ENCODE measurements around the gene SULT4A1. TPM values are rescaled to one million over a fixed set of nuclear protein-coding genes. Genes with fewer than 3 reads are reported as not detected.
"Not testable (repeated sequence)": the region's sequence is repeated elsewhere in the genome, so short reads cannot be mapped to it uniquely, and the experiment has no call there.

Gene SULT4A1
- polyA plus RNA-seq, 1 experiment, result 0.39 TPM

DNA sequence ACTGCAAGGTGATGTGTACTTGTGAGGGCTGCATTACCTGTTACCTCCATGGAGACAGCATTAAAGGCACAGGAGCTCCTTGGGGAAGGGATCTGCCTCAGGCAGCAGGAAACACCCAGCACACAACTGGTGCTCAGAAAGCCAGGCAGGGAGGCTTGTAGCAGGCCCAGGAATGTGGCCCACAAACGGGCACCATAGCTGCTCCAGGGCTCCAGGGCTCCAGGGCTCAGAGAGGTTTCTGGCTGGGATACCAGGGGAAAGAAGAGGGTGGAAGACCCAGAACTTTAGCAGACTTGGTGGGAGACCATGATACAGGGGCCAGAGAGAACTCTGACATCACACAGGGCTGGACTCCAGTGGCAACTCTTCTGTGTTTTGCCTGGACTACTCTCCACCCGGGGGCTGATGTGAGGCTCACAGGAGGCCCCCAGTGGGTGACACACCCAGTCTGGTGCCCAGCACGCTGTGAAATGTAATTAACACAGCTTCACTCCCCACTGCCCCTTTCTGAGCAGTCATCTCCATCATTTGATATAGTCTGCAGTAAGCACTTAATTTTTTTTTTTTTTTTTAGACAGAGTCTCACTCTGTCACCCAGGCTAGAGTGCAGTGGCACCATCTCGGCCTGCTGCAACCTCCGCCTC lies 14.7 kb upstream of the SULT4A1 start:
- Histone ChIP-seq H3K36me3 (ENCODE audit: control insufficient read depth, insufficient read depth, low read length) (no peaks in the 10 kb centered on the region), H3K27me3 (ENCODE audit: control insufficient read depth, insufficient read depth, low read length) (peaks cover 10% of the 10 kb centered on the region), H3K4me3 (ENCODE audit: low read depth, low read length) (no peak overlapping the region)
- DNase-seq (ENCODE audit: low read depth), result no peak
- TF ChIP-seq, protein P1, sequence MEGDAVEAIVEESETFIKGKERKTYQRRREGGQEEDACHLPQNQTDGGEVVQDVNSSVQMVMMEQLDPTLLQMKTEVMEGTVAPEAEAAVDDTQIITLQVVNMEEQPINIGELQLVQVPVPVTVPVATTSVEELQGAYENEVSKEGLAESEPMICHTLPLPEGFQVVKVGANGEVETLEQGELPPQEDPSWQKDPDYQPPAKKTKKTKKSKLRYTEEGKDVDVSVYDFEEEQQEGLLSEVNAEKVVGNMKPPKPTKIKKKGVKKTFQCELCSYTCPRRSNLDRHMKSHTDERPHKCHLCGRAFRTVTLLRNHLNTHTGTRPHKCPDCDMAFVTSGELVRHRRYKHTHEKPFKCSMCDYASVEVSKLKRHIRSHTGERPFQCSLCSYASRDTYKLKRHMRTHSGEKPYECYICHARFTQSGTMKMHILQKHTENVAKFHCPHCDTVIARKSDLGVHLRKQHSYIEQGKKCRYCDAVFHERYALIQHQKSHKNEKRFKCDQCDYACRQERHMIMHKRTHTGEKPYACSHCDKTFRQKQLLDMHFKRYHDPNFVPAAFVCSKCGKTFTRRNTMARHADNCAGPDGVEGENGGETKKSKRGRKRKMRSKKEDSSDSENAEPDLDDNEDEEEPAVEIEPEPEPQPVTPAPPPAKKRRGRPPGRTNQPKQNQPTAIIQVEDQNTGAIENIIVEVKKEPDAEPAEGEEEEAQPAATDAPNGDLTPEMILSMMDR (IDR thresholded peaks at IDR 0.05; ENCODE audit: insufficient read depth, low read depth, low read length), result no peak
- ChIA-PET POLR2A (no interaction called here), CTCF (interaction anchor here (0.6 to 2.6 kb wide), 4 partner anchors 8 to 754 kb away, joined by 3 to 23 read pairs (median 3); no protein-coding TSS in a partner anchor)

DNA sequence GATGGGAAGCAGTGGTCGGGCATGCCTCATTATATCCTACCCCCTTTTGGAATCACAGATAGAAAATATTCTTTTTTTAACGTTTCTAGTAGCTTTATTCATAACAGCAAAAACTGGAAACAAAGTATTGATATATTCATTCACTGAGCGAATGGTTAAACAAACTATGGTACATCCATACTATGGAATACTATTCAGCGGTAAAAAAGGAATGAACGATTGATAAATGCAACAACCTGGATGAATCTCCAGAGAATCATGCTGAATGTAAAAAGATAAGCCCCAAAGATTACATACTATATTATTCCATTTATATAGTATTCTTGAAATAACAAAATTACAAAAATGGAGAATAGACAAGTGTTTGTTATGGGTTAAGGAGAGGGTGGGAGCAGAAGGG lies 7.5 kb upstream of the SULT4A1 start:
- TF ChIP-seq, protein P1 (IDR thresholded peaks at IDR 0.05; ENCODE audit: insufficient read depth, low read depth, low read length), result no peak
- DNase-seq (ENCODE audit: low read depth), result no peak
- H3K27me3 ChIP-seq (ENCODE audit: control insufficient read depth, insufficient read depth, low read length), result no peaks in the 10 kb centered on the region
- H3K4me3 ChIP-seq (ENCODE audit: low read depth, low read length), result no peak overlapping the region
- H3K36me3 ChIP-seq (ENCODE audit: control insufficient read depth, insufficient read depth, low read length), result no peaks in the 10 kb centered on the region
- ChIA-PET POLR2A (no interaction called here), CTCF (interaction anchor here (2.1 kb wide), 1 partner anchor 14 kb away, joined by 13 read pairs; no protein-coding TSS in a partner anchor)

- CTCF ChIA-PET, result interaction anchor here (2.2 to 2.5 kb wide), 2 partner anchors 14 to 16 kb away, joined by 7 to 11 read pairs; no protein-coding TSS in a partner anchor
- H3K4me3 ChIP-seq (ENCODE audit: low read depth, low read length); H3K36me3 ChIP-seq (ENCODE audit: control insufficient read depth, insufficient read depth, low read length); DNase-seq (ENCODE audit: low read depth); POLR2A ChIA-PET; H3K27me3 ChIP-seq (ENCODE audit: control insufficient read depth, insufficient read depth, low read length): not testable (repeated sequence)
These were observed 6.7 kb upstream of the SULT4A1 start for GRCh38 chr22:43869001-43869400.

GRCh38 chr22:43867839-43868635 lies 5.7 kb upstream of the SULT4A1 start:
- Histone ChIP-seq H3K36me3 (ENCODE audit: control insufficient read depth, insufficient read depth, low read length) (no peaks in the 10 kb centered on the region), H3K4me3 (ENCODE audit: low read depth, low read length) (no peak overlapping the region), H3K27me3 (ENCODE audit: control insufficient read depth, insufficient read depth, low read length) (no peaks in the 10 kb centered on the region; the same call in 1 of the 2 replicates)
- TF ChIP-seq, protein P1 (IDR thresholded peaks at IDR 0.05; ENCODE audit: insufficient read depth, low read depth, low read length), result no peak
- ChIA-PET POLR2A (no interaction called here), CTCF (interaction anchor here (1.1 to 2.5 kb wide), 4 partner anchors 15 to 22 kb away, joined by 4 to 11 read pairs (median 6); no protein-coding TSS in a partner anchor)
- DNase-seq (ENCODE audit: low read depth), result no peak

GRCh38 chr22:43862882-43863202 lies 529 bp upstream of the SULT4A1 start:
- ChIA-PET CTCF (interaction anchor here (0.7 to 1.6 kb wide), 2 partner anchors 22 to 603 kb away, joined by 3 to 5 read pairs; no protein-coding TSS in a partner anchor), POLR2A (no interaction called here)
- Histone ChIP-seq H3K4me3 (ENCODE audit: low read depth, low read length) (no peak overlapping the region), H3K27me3 (ENCODE audit: control insufficient read depth, insufficient read depth, low read length) (peaks cover 5% of the 10 kb centered on the region), H3K36me3 (ENCODE audit: control insufficient read depth, insufficient read depth, low read length) (no peaks in the 10 kb centered on the region)
- DNase-seq (ENCODE audit: low read depth), result no peak
- TF ChIP-seq, protein P1 (IDR thresholded peaks at IDR 0.05; ENCODE audit: insufficient read depth, low read depth, low read length), result no peak

Data from BJ (cell line).